ENCODE results near the gene OSTC.

OSTC gene

GRCh38 chr4:108681321-108681809 lies 31.0 kb downstream of the OSTC start:
- DNase-seq (ENCODE audit: low read depth) = peak; percentile 14
- H3K4me3 ChIP-seq (ENCODE audit: control insufficient read depth, low read depth, low read length) = no peak overlapping the region
- no peak for TF ChIP-seq CTCF (conservative IDR thresholded peaks at IDR 0.05; ENCODE audit: control insufficient read depth, insufficient read depth, low read depth, low read length)

- H3K4me3 ChIP-seq (ENCODE audit: control insufficient read depth, low read depth, low read length) = no peak overlapping the region
- TF ChIP-seq CTCF (conservative IDR thresholded peaks at IDR 0.05; ENCODE audit: control insufficient read depth, insufficient read depth, low read depth, low read length) = peak; percentile 48
- peak; percentile 56 for DNase-seq (ENCODE audit: low read depth)
These were observed 33.1 kb downstream of the OSTC start for GRCh38 chr4:108683479-108683878.

GRCh38 chr4:108685036-108685686 lies 34.8 kb downstream of the OSTC start:
- no peak for TF ChIP-seq CTCF (conservative IDR thresholded peaks at IDR 0.05; ENCODE audit: control insufficient read depth, insufficient read depth, low read depth, low read length)
- DNase-seq (ENCODE audit: low read depth) = peak; percentile 14
- H3K4me3 ChIP-seq (ENCODE audit: control insufficient read depth, low read depth, low read length) = no peak overlapping the region

GRCh38 chr4:108690738-108691137 lies 40.3 kb downstream of the OSTC start:
- peak; percentile 43 for DNase-seq (ENCODE audit: low read depth)
- H3K4me3 ChIP-seq (ENCODE audit: control insufficient read depth, low read depth, low read length) = no peak overlapping the region
- TF ChIP-seq CTCF (conservative IDR thresholded peaks at IDR 0.05; ENCODE audit: control insufficient read depth, insufficient read depth, low read depth, low read length) = no peak

GRCh38 chr4:108693211-108693610 lies 42.8 kb downstream of the OSTC start:
- no peak for TF ChIP-seq CTCF (conservative IDR thresholded peaks at IDR 0.05; ENCODE audit: control insufficient read depth, insufficient read depth, low read depth, low read length)
- no peak for DNase-seq (ENCODE audit: low read depth)

GRCh38 chr4:108693819-108694218 lies 43.4 kb downstream of the OSTC start:
- peak; percentile 43 for DNase-seq (ENCODE audit: low read depth)
- H3K4me3 ChIP-seq (ENCODE audit: control insufficient read depth, low read depth, low read length) = no peak overlapping the region
- no peak for TF ChIP-seq CTCF (conservative IDR thresholded peaks at IDR 0.05; ENCODE audit: control insufficient read depth, insufficient read depth, low read depth, low read length)

More at GRCh38 chr4:108693211-108693610, 42.8 kb downstream of the OSTC start:
- no peak overlapping the region for H3K4me3 ChIP-seq (ENCODE audit: control insufficient read depth, low read depth, low read length)

Data from fibroblast of mammary gland (primary cell).